Measurements from ENCODE around the gene STK32A.

STK32A gene

DNA sequence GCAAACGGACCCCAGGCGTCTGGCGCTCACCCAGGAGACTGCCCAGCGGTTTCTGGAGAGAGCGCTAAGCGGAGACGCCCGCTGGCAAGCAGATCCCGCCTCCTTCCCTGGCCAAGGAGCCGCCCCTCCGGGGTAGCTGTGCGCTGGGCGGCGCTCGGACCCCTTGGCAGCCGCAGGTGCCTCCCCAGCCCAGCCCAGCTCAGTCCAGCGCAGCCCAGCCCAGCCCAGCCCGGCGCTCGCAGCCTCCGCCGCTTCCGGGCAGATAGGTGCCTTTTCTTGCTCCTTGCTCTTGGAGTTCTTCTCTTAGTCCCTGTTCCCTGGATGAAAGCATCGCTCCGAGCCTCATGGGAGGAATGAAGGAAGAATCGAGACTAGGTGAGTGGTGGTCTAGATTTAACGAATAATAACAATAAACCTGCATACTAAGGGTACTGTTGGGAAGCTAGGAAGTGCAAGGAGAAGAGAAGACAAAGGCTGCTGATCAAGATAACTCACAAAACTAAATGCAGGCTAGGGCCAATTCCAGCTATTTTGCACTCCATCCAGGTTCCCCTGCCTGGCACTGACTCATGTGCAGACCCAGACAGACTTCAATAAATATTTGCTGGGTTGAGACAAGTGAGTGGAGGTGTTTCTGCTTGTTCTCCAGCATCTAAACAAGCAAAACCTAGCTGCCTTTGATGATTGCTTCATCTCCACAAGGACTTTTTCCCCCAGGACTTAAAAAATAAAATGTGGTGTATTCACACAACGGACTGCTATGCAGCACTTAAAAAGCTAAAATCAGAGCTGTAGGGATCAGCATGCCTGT, at the start of gene STK32A:
Gene STK32A (plus strand): TSS at position 202 of the 811 bp plus-strand sequence. CDS start 4,609 bp downstream, outside the sequence.
- peak in 41 of 42 donors; percentile 11 to 69 (median 42) for DNase-seq
- intact Hi-C loops (cut with DNase I), result no loop called here

DNA sequence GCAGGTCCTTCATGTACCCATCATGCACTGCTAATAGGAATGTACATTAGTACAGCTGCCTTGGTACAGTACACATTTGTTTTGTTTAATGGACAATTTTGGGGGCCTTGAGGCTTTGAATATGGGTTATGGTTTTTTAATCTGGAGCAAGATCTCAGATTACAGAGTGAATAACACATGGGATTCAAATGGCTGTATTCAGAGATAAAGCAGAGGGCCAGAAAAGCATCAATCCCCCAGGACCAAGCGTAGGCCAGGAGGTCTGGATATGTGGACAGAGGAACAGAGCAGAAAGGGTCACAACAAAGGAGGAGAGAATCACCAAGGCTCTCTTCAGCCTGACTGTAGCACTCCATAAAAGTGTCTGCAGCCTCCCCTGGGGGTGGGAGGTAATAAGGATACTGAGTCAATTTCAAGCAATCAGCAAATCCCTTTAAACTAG, 47.7 kb upstream of the STK32A start:
- peak in 6 of 42 donors; percentile 6 to 57 (median 22) for DNase-seq
- intact Hi-C loops (cut with DNase I), result loop anchor here (5.0 kb wide), 1 partner anchor 220 kb away; no protein-coding TSS in a partner anchor

DNA sequence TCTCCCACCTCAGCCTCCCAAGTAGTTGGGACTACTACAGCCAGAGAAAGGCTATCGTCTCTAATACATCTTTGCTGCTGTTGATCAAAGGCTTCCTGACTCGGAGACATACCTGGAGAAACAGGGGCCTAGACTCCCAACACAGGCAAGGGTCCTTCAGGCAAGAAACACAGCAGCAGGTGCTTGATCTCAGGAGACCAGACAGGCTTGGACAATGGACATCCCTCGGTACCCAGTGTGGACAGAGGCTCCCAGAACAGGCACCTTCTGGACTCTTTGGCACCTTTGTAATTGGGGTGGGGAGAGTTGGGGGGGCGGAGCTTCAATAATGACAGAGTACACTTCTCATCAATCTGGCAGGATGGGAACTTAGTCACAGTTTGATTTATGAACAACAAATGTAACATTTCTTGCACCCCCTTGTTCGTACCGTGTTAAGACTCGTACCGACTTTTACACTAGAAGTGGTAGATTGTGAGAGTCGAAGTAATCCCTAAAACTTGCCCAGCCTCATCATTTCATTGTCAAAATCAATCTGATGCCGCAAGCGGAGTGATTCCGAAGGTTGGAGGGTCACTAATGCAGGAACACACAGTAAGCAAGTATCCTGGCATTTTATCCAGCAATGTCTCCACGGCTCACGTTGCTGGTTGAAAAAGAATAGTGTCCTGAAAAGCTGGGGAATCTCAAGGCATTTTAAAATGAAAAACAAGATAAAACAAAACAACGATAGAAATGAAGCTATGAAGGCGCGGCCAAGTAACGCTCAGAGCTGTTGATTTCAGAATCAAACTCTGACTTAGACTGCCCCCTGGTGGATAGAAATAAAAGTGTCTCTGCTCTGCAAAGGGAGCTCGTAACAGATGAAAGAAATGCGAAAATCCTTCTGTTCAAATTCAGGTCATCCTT, 46.4 kb upstream of the STK32A start:
- intact Hi-C loops (cut with DNase I), result loop anchor here (5.0 kb wide), 1 partner anchor 221 kb away; no protein-coding TSS in a partner anchor
- DNase-seq, result peak in 38 of 42 donors; percentile 20 to 94 (median 68)

DNA sequence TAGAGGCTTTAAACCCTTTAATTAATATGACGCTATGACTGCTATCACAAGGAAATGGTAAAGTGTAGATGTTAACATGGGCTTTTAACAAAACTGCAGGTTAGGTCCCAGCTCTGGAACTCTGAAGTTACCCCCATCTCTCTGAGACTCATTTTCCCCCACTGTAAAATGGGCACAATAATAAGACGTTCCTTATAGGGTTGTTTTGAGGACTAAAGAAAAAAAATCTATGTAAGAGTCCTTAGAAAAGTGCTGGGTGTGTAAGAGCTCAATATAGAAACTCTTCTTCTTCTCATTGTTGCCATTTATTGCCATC, 45.8 kb upstream of the STK32A start:
- DNase-seq, result no peak
- intact Hi-C loops (cut with DNase I), result loop anchor here (5.0 kb wide), 1 partner anchor 222 kb away; no protein-coding TSS in a partner anchor

DNA sequence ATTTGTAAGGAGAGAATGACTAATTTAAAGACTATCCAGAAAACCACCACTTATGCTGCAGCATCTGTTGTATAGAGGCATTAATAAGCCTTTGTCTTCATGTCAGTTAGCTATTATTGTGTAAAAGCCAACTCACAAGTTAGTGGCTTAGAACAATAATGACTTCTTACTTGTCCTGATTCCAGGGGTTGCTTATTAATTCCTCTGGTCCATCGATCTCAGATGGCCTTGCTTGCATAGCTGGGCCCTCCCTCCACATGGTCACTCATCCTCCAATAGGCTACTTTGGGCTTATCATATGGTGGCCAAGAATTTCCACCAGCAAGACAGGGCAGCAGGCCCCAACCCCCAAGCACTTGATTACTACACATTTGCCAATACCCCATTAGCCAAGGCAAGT, 44.5 kb upstream of the STK32A start:
- peak in 2 of 42 donors; percentile 5 to 53 for DNase-seq
- intact Hi-C loops (cut with DNase I), result loop anchor here (10.0 kb wide), 2 partner anchors 626 to 656 kb away; no protein-coding TSS in a partner anchor

DNA sequence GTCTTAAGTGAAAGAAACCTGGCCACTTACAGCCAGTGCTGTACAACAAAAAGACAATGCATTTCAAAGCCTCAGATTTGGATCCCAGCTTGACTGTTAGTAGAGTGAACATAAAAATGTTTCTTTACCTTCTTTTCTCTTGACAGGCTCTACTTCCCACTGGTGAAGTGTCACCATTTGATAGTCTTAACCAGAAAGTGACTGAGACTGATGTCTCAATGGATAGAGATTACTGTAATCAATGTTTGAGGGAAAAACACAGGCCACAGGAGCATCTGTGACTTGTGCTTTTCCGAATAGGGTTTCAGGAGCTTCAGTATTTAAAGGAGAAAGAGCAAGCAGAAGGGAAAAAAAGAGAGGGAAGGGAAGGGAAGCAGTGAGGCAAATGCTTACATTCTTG, 41.7 kb upstream of the STK32A start:
- DNase-seq, result no peak
- intact Hi-C loops (cut with DNase I), result loop anchor here (10.0 kb wide), 2 partner anchors 628 to 658 kb away; no protein-coding TSS in a partner anchor

DNA sequence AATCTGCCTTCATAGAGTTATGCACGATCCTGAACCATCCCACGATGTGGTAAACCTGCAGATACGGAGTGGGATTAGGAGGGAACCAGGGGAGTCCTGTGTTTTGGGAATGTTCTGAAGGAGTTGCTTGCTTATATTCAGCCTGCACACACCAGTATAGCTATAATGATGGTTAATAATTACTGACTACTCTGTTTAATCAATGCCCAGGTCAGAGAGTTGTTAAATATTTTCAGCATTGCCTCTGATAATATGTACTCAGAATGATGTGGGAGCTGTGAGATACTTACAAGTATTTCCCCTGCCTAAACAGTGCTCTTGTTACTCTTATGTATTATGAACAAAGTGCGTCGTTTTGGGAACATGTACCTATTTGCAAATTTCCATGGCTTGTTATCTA, 34.8 kb upstream of the STK32A start:
- DNase-seq, result no peak
- intact Hi-C loops (cut with DNase I), result no loop called here

DNA sequence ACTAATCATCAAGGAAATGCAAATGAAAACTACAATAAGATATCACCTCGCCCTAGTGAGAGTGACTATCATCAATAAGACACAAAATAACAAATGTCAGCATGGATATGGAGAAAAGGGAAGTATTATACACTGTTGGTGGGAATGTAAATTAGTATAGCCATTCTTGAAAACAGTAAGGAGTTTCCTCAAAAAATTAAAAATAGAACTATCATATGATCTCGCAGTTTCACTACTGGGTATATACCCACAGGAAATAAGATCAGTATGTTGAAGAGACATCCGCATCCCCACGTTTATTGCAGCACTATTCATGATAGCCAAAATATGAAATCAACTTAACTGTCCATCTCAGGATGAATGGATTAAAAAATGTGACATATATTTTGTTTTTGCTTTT, 31.6 kb upstream of the STK32A start:
- intact Hi-C loops (cut with DNase I), result no loop called here
- DNase-seq, result no peak

DNA sequence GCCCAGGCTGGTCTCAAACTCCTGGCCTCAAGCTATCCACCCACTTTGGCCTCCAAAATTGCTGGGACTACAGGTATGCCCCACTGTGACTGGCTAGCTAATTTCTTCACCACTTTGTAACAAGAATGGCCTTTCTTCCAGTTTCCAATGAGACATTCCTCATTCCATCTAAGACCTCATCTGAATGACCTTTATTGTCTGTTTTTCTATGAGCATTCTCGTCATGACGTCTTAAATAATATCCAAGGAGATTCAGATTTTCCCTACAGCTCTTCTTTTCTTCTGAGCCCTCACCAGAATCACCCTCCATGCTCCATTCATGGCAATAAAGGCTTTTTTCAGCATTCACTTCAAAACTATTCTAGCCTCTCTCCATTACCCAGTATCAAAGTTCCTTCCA, 30.2 kb upstream of the STK32A start:
- intact Hi-C loops (cut with DNase I), result no loop called here
- DNase-seq, result no peak

DNA sequence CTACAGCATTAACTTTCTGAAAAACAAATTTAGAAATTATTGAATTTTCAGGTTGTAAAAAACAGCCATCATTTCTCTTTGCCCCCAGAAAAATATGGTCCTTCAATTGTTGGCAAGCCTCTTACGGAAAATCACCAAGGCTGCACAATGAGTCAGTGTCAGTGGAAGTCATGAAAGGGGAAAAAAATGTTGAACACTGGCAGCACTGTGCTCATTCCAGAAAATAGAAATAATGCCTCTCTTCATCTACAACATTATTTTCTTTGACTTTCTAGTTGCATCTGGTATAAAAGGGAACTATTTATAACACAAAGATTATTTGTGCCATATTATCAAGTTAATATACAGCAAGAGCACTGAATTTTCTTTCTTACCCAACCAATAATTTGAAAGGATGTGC, 26.7 kb upstream of the STK32A start:
- intact Hi-C loops (cut with DNase I), result no loop called here
- DNase-seq, result peak in 34 of 42 donors; percentile 24 to 90 (median 66)

DNA sequence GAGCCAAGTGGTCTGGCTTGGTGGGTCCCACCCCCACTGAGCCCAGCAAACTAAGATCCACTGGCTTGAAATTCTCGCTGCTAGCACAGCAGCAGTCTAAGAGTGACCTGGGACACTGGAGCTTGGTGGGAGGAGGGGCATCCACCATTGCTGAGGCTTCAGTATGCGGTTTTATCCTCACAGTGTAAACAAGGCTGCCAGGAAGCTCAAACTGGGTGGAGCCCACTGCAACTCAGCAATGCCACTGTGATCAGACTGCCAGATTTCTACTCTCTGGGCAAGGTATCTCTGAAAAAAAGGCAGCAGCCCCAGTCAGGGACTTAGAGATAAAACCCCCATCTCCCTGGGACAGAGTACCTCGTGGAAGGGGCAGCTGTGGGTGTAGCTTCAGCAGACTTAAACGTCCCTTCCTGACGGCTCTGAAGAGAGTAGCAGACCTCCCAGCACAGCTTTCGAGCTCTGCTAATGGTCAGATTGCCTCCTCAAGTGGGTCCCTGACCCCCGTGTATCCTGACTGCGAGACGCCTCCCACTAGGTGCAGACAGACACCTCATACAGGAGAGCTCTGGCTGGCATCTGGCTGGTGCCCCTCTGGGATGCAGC, 18.2 kb upstream of the STK32A start:
- DNase-seq, result no peak
- intact Hi-C loops (cut with DNase I), result no loop called here

DNA sequence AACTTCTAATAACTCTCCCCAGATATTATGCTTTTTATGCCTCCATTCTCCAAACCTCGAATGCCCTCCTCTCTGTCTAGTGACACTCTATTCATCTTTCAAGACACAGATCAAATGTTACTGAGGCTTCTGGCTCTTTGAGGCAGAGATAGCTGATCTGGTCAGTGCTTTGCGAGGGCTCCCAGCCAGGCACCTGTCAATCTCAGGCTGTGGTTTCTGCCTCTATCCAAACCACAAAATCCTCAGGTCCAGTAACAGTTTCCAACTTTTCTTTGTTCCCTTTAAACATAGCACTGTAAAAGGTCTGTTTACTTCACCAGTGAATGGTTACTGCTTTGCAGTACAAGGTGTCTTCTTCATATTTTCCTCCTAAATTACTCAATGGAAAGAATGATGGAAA, 11.5 kb upstream of the STK32A start:
- intact Hi-C loops (cut with DNase I), result loop anchor here (10.0 kb wide), 2 partner anchors 141 to 341 kb away; no protein-coding TSS in a partner anchor
- no peak for DNase-seq

DNA sequence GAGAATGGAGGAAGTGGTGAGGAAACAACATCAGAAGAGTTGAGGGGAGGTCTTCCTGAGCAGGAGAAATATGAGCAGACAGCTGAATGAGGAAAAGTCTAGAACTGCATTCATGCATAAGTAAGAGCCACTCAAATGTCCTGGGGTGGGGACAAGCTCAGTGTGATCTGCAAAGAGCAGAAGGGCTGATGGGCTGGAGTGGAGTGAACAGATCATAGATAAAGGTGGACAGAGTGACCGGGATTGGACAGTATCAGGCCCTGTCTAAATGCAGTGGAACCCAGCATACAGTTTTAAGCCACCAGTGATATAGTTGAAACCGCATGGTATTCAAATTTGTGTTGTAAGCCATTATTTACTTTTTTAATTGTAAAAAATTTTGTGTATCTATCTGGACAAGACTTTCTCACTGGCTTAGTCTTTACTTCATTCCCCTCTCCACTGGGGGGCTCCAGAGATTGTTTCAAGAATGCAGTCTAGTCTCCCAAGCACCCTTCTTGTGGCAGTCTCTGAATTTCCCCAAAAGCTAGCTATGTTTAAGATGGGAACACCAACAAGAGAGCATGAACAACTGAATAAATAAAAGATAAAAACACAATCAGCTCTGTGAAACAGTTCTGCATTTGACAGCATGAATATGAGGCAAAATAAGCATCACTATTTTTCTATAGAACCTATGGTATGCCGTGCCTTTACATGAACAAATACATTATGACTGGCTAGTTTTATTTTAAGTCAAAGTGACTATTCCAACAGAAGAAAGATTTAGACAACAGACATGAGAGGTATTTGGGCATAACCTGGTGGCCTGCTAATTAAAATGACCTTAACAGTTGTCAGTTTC, 10.7 kb upstream of the STK32A start:
- intact Hi-C loops (cut with DNase I), result loop anchor here (10.0 kb wide), 2 partner anchors 141 to 341 kb away; no protein-coding TSS in a partner anchor
- DNase-seq, result peak in 32 of 42 donors; percentile 2 to 79 (median 50)

DNA sequence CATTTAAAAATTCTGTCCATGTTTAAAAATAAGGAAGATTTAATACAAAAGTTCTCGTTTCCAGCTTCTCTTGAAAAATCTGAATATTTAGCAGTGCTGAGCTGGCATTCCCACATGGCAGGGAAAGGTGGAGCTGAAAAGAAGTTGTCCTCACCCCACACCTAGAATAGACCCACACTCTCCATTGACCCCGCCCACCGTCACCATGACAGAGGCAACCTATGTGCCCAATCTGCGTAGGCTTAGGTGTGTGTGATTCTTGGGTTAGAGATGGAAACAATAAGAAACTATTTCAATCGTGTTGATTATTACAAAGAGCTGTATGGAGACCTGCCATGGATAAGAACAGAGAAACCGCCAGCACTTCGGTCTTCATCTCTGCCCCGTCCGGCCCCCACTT, 8.9 kb upstream of the STK32A start:
- DNase-seq, result no peak
- intact Hi-C loops (cut with DNase I), result loop anchor here (10.0 kb wide), 2 partner anchors 139 to 339 kb away; no protein-coding TSS in a partner anchor

DNA sequence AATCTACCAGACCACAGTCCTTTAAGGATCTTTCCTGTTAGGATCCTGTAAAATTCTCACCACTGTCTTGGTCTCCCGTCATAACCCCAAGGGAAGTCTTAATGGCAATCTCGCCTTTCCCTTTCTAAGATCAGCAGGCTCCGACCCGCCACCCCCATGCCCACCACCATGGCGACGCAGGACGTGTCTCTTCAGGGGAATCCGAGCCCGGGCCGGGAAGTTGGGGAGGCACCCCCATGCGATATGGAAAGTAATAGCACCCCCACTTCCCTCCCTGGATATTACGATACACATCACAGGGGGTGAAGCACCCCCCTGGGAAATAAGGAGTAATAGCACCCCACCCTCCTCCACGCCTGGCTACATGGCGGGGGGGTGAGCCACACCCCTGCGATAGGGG, 8.3 kb upstream of the STK32A start:
- intact Hi-C loops (cut with DNase I), result loop anchor here (10.0 kb wide), 2 partner anchors 138 to 338 kb away; no protein-coding TSS in a partner anchor
- no peak for DNase-seq

DNA sequence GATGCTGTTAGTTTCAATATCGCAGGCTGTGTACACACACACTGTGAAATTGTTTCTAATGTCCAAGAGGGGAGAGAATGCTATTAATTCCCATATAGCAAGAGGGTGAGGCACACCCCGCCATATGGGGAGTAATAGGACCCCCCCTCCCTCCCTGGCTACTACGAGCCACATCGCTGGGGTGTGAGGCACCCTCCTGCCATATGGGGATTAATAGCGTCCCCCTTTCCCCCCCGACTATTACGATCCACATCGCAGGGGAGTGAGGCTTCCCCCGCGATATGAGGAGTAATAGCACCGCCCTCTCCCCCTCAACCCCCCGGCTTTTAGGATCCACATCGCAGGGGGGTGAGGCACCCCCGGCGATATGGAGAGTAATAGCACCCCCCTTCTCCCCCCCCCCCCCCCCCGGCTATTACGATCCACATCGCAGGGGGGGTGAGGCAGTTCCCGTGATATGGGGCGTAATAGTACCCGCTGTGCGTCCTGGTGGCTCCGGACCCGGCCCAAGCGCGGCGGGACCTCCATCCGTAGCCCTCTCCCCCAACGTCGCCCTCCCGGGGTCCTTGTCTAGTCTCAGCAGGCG, 494 bp upstream of the STK32A start:
- peak in 2 of 42 donors; percentile 5 for DNase-seq
- intact Hi-C loops (cut with DNase I), result no loop called here

DNA sequence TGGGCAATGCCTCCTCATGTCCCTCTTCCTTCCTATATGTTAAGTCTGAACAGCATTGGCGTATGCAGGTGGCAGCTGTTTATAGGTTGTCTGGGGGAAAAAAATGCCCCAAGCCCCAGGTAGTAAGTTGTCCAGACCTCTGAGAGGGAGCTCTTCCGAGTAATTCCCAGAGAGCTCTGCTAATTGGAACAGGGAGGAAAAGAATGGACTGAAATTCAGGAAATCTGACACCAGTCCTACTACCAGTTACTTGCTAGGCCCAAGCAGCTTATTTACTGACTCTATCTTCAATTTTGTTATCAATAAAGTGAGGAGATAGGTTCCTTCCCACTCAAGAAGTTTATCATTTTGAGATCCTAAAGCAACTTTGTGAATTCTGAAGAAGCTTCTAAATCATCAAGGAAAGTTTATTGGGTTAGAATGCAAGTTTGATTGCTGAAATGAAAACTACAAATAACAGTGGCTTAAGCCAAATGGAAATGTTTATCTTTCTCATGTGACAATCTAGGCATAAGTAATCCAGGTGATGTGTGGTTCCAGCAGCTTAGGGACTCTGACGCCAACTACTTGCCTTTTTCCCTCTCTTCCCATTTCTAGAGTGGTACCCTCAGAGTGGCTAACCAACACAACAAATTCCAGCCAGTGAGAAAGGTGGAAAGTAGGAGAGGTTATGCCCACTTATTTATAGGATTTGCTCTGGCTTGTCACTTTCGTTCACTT, 5.6 kb downstream of the STK32A start:
- intact Hi-C loops (cut with DNase I), result no loop called here
- no peak for DNase-seq

Measured in head of caudate nucleus (tissue), 42 donors.